Right atrium auricular region (tissue), 2 donors: ENCODE data around the gene TAAR6. TPM values are rescaled to one million over a fixed set of nuclear protein-coding genes. Genes with fewer than 3 reads are reported as not detected.
"Not testable (repeated sequence)": the region's sequence is repeated elsewhere in the genome, so short reads cannot be mapped to it uniquely, and the experiment has no call there.

ENCODE experiments used
- DNase-seq: peaks from one replicate; pipeline ENCODE4 v3.0.0-alpha.2; 2019; ENCODE audit warnings: low spot score
- H3K27ac ChIP-seq, 2 donors: fragments of 200-600 bp; sonication (generic); 1 replicate in 1 of 2; 2 replicates in 1 of 2; pipeline ENCODE4 v1.5.1; 2016 to 2019
- H3K27me3 ChIP-seq, 2 donors: fragments of 200-600 bp; sonication (generic); one replicate each; pipeline versions ENCODE4 v1.5.1 to v1.6.0; 2017 to 2019
- H3K36me3 ChIP-seq: fragments of 200-600 bp; sonication (generic); one replicate; pipeline ENCODE4 v1.5.1; 2016
- H3K4me1 ChIP-seq, 2 donors: fragments of 200-600 bp; sonication (generic); one replicate each; pipeline versions ENCODE4 v1.5.1 to v1.6.0; 2017 to 2019
- H3K4me3 ChIP-seq, 2 donors: fragments of 200-600 bp; sonication (generic); 1 replicate in 1 of 2; 2 replicates in 1 of 2; pipeline ENCODE4 v1.5.1; 2017 to 2019; ENCODE audit warnings: mild to moderate bottlenecking in 1 of 2, moderate library complexity in 1 of 2
- H3K9me3 ChIP-seq, 2 donors: fragments of 200-600 bp; sonication (generic); one replicate each; pipeline ENCODE4 v1.5.1; 2019
- CTCF ChIP-seq, 2 donors: fragments of 200-600 bp; sonication (generic); IDR thresholded peaks; one replicate each; pipeline ENCODE4 v1.5.1; 2019; ENCODE audit warnings: antibody characterized with exemption in 2 of 2
- total RNA-seq, 2 donors: library from RNA; depleted of rRNA; stranded (reverse); fragments of >200 nt; gene quantifications; one replicate each; pipeline ENCODE4 v1.1.0, GENCODE V29; 2016

The TAAR6 gene
- total RNA-seq, 2 donors from 2014 or later, result not detected

- H3K4me3 ChIP-seq, result no peak overlapping the region
- TF ChIP-seq CTCF (IDR thresholded peaks at IDR 0.05), result no peak
- no peak for DNase-seq
- no peak overlapping the region for H3K27ac ChIP-seq
- H3K9me3 ChIP-seq, result no peaks in the 10 kb centered on the region
- no peaks in the 10 kb centered on the region for H3K36me3 ChIP-seq
- H3K27me3 ChIP-seq, result no peaks in the 10 kb centered on the region
- no peaks in the 10 kb centered on the region for H3K4me1 ChIP-seq
Observed at GRCh38 chr6:132592855-132593254, 22.7 kb downstream of the TAAR6 start.

GRCh38 chr6:132596201-132596600 lies 26.1 kb downstream of the TAAR6 start:
- Histone ChIP-seq H3K27me3 (no peaks in the 10 kb centered on the region), H3K9me3 (no peaks in the 10 kb centered on the region), H3K4me3 (no peak overlapping the region), H3K36me3 (no peaks in the 10 kb centered on the region), H3K4me1 (no peaks in the 10 kb centered on the region), H3K27ac (no peak overlapping the region)
- no peak for TF ChIP-seq CTCF (IDR thresholded peaks at IDR 0.05)
- DNase-seq, result no peak

- TF ChIP-seq CTCF (IDR thresholded peaks at IDR 0.05), result no peak
- Histone ChIP-seq H3K9me3 (no peaks in the 10 kb centered on the region), H3K36me3 (no peaks in the 10 kb centered on the region), H3K27ac (no peak overlapping the region), H3K4me1 (no peaks in the 10 kb centered on the region), H3K4me3 (no peak overlapping the region), H3K27me3 (no peaks in the 10 kb centered on the region)
- DNase-seq, result no peak
Observed at GRCh38 chr6:132598473-132598872, 28.4 kb downstream of the TAAR6 start.

- H3K27ac ChIP-seq, H3K36me3 ChIP-seq, DNase-seq, H3K27me3 ChIP-seq, H3K4me3 ChIP-seq, H3K9me3 ChIP-seq, H3K4me1 ChIP-seq: not testable (repeated sequence)
Observed at GRCh38 chr6:132600900-132601299, 30.8 kb downstream of the TAAR6 start.

GRCh38 chr6:132604635-132605152 lies 34.6 kb downstream of the TAAR6 start:
- DNase-seq, result no peak
- H3K4me3 ChIP-seq, result no peak overlapping the region
- H3K9me3 ChIP-seq, result no peaks in the 10 kb centered on the region
- no peaks in the 10 kb centered on the region for H3K4me1 ChIP-seq
- no peak overlapping the region for H3K27ac ChIP-seq
- no peak for TF ChIP-seq CTCF (IDR thresholded peaks at IDR 0.05)
- H3K36me3 ChIP-seq, result no peaks in the 10 kb centered on the region
- no peaks in the 10 kb centered on the region for H3K27me3 ChIP-seq

- no peak for DNase-seq
- Histone ChIP-seq H3K4me1 (no peaks in the 10 kb centered on the region), H3K9me3 (no peaks in the 10 kb centered on the region), H3K36me3 (no peaks in the 10 kb centered on the region), H3K27ac (no peak overlapping the region), H3K4me3 (no peak overlapping the region), H3K27me3 (no peaks in the 10 kb centered on the region)
- no peak for TF ChIP-seq CTCF (IDR thresholded peaks at IDR 0.05)
Observed at GRCh38 chr6:132607544-132608233, 37.6 kb downstream of the TAAR6 start.
